Neuronal stem cell (in vitro differentiated cells): Measurements from ENCODE around the gene STIL.
"Not testable (repeated sequence)": the region's sequence is repeated elsewhere in the genome, so short reads cannot be mapped to it uniquely, and the experiment has no call there.

Experiments
- DNase-seq: peaks from one replicate; pipeline ENCODE4 v3.0.0-alpha.2; 2013; ENCODE audit warnings: low spot score
- H2AFZ ChIP-seq: one replicate; pipeline ENCODE4 v1.6.1; 2013; ENCODE audit warnings: mild to moderate bottlenecking, low read length, inconsistent platforms
- H2AK5ac ChIP-seq: 2 replicates; pipeline ENCODE4 v1.6.1; 2013; ENCODE audit warnings: low read depth, mild to moderate bottlenecking, inconsistent platforms, low read length, moderate library complexity, mixed read lengths
- H2BK120ac ChIP-seq: 2 replicates; pipeline ENCODE4 v1.6.1; 2013; ENCODE audit warnings: low read depth, mild to moderate bottlenecking, inconsistent platforms, low read length, moderate library complexity, mixed read lengths
- H2BK12ac ChIP-seq: one replicate; pipeline ENCODE4 v1.6.1; 2013; ENCODE audit warnings: low read length, inconsistent platforms
- H2BK15ac ChIP-seq: 2 replicates; pipeline ENCODE4 v1.6.1; 2013; ENCODE audit warnings: mild to moderate bottlenecking, low read length, inconsistent platforms, mixed read lengths
- H2BK5ac ChIP-seq: one replicate; pipeline ENCODE4 v1.6.1; 2013; ENCODE audit warnings: inconsistent platforms, mild to moderate bottlenecking, low read length, moderate library complexity
- H3K14ac ChIP-seq: one replicate; pipeline ENCODE4 v1.6.1; 2013; ENCODE audit warnings: low read length, inconsistent platforms
- H3K18ac ChIP-seq: 2 replicates; pipeline ENCODE4 v1.6.1; 2013; ENCODE audit warnings: low read length, inconsistent platforms
- H3K23ac ChIP-seq: 2 replicates; pipeline ENCODE4 v1.6.1; 2013; ENCODE audit warnings: low read depth, mild to moderate bottlenecking, mixed read lengths, low read length, inconsistent platforms; ENCODE audit not compliant: poor library complexity
- H3K27ac ChIP-seq: replicated peaks from 3 replicates; pipeline ENCODE4 v1.5.1; 2013; ENCODE audit warnings: low read length, inconsistent platforms
- H3K27me3 ChIP-seq, 3 experiments: 2 replicates each; pipeline ENCODE4 v1.6.1; 2013; ENCODE audit warnings: low read length in 3 of 3, mild to moderate bottlenecking in 2 of 3, inconsistent platforms in 1 of 3, low read depth in 1 of 3, mixed read lengths in 1 of 3, moderate library complexity in 1 of 3; ENCODE audit not compliant: control insufficient read depth in 3 of 3, insufficient read depth in 3 of 3
- H3K36me3 ChIP-seq, 2 donors: replicated peaks in 1 of 2; 2 replicates each; pipeline ENCODE4 v1.6.1; 2013; ENCODE audit warnings: low read length in 2 of 2; ENCODE audit not compliant: control insufficient read depth in 2 of 2, insufficient read depth in 2 of 2
- H3K4ac ChIP-seq: 2 replicates; pipeline ENCODE4 v1.6.1; 2013; ENCODE audit warnings: inconsistent platforms, mild to moderate bottlenecking, low read length, moderate library complexity
- H3K4me1 ChIP-seq, 2 donors: 1 replicate in 1 of 2; 2 replicates in 1 of 2; pipeline ENCODE4 v1.6.1; 2013; ENCODE audit warnings: low read length in 2 of 2, low read depth in 1 of 2; ENCODE audit not compliant: control insufficient read depth in 2 of 2, insufficient read depth in 1 of 2
- H3K4me2 ChIP-seq: one replicate; pipeline ENCODE4 v1.6.1; 2013; ENCODE audit warnings: mild to moderate bottlenecking, low read length, inconsistent platforms; ENCODE audit not compliant: insufficient read depth, poor library complexity, severe bottlenecking
- H3K4me3 ChIP-seq, 2 donors: 2 replicates each; pipeline ENCODE4 v1.5.1; 2013; ENCODE audit warnings: low read length in 2 of 2, mild to moderate bottlenecking in 2 of 2, inconsistent platforms in 1 of 2, moderate library complexity in 1 of 2
- H3K79me1 ChIP-seq: one replicate; pipeline ENCODE4 v1.6.1; 2013; ENCODE audit warnings: low read depth, mild to moderate bottlenecking, inconsistent platforms, low read length, moderate library complexity
- H3K9ac ChIP-seq: one replicate; pipeline ENCODE4 v1.6.1; 2013; ENCODE audit warnings: mild to moderate bottlenecking, low read depth, low read length, inconsistent platforms; ENCODE audit not compliant: poor library complexity
- H3K9me3 ChIP-seq, 2 donors: replicated peaks in 1 of 2; 2 replicates each; pipeline versions ENCODE3 to v1.6.1; 2013; ENCODE audit warnings: low read length in 2 of 2, mild to moderate bottlenecking in 2 of 2, inconsistent platforms in 1 of 2, low read depth in 1 of 2, mixed read lengths in 1 of 2, moderate library complexity in 1 of 2; ENCODE audit not compliant: control insufficient read depth in 2 of 2, insufficient read depth in 1 of 2
- H4K8ac ChIP-seq: one replicate; pipeline ENCODE4 v1.6.1; 2013; ENCODE audit warnings: low read depth, mild to moderate bottlenecking, inconsistent platforms, low read length, moderate library complexity
- H4K91ac ChIP-seq: one replicate; pipeline ENCODE4 v1.6.1; 2013; ENCODE audit warnings: low read length, low read depth, mild to moderate bottlenecking, inconsistent platforms; ENCODE audit not compliant: poor library complexity
- WGBS, 2 donors: extraction: QIAGEN DNeasy Blood & Tissue Kit; methylation state at CpG; one replicate each; pipeline ENCODE4 v1.1.7; 2013; ENCODE audit warnings: missing lambda C conversion rate in 2 of 2, mixed read lengths in 1 of 2; ENCODE audit not compliant: insufficient read length in 2 of 2, insufficient replicate concordance in 1 of 2; ENCODE audit errors: extremely low coverage in 2 of 2; 5-methylcytosine and 5-hydroxymethylcytosine counted together

The STIL gene

GRCh38 chr1:47294863-47295262, 19.1 kb downstream of the STIL start:
- not testable (repeated sequence) for H4K91ac ChIP-seq, H2BK12ac ChIP-seq, H3K9me3 ChIP-seq, H3K27ac ChIP-seq, H3K4me1 ChIP-seq, H3K4ac ChIP-seq, H2BK5ac ChIP-seq, H2BK120ac ChIP-seq, H3K14ac ChIP-seq, H3K79me1 ChIP-seq, H3K4me2 ChIP-seq, H2AFZ ChIP-seq, H3K9ac ChIP-seq, H3K18ac ChIP-seq, H2AK5ac ChIP-seq, H2BK15ac ChIP-seq, H4K8ac ChIP-seq, H3K23ac ChIP-seq, DNase-seq, H3K27me3 ChIP-seq, H3K4me3 ChIP-seq
- no CpG with 5 or more reads among the region's 6 CpGs for WGBS, 2 donors
- peaks cover 15 to 94% of the 10 kb centered on the region in 2 donors for H3K36me3 ChIP-seq

- peaks cover 13 to 91% of the 10 kb centered on the region in 2 donors for H3K36me3 ChIP-seq
- not testable (repeated sequence) for H3K79me1 ChIP-seq, H3K27ac ChIP-seq, H3K4me3 ChIP-seq, H3K18ac ChIP-seq, H2BK12ac ChIP-seq, H4K91ac ChIP-seq, H3K4ac ChIP-seq, H2BK5ac ChIP-seq, H3K23ac ChIP-seq, H3K14ac ChIP-seq, H3K4me2 ChIP-seq, H2AK5ac ChIP-seq, H2BK120ac ChIP-seq, DNase-seq, H3K9ac ChIP-seq, H3K4me1 ChIP-seq, H2AFZ ChIP-seq, H3K27me3 ChIP-seq, H4K8ac ChIP-seq, H3K9me3 ChIP-seq, H2BK15ac ChIP-seq
- no CpG with 5 or more reads among the region's 4 CpGs for WGBS, 2 donors
Observed at GRCh38 chr1:47288116-47288515, 25.8 kb downstream of the STIL start.

GRCh38 chr1:47280142-47280541, 33.8 kb downstream of the STIL start:
- H2BK5ac ChIP-seq, result no peak overlapping the region
- H2BK15ac ChIP-seq, result no peak overlapping the region
- DNase-seq, result no peak
- H3K4me3 ChIP-seq, result no peak overlapping the region
- no peak overlapping the region for H4K91ac ChIP-seq
- no peak overlapping the region for H2BK12ac ChIP-seq
- H4K8ac ChIP-seq, result no peak overlapping the region
- no peak overlapping the region for H3K18ac ChIP-seq
- H3K9ac ChIP-seq, result no peak overlapping the region
- H3K36me3 ChIP-seq, result peaks cover 24 to 98% of the 10 kb centered on the region in 2 donors
- no peak overlapping the region for H3K23ac ChIP-seq
- no peak overlapping the region for H3K27ac ChIP-seq
- H3K4ac ChIP-seq, result no peak overlapping the region
- H3K27me3 ChIP-seq, result peaks cover 0 to 2% (median 0%) of the 10 kb centered on the region in 3 experiments
- WGBS, 2 donors, result no CpG with 5 or more reads among the region's 3 CpGs
- no peak overlapping the region for H3K14ac ChIP-seq
- no peaks in the 10 kb centered on the region for H3K79me1 ChIP-seq
- H3K4me1 ChIP-seq, result peaks cover 0 to 3% of the 10 kb centered on the region in 2 donors
- no peak overlapping the region for H2BK120ac ChIP-seq
- H3K9me3 ChIP-seq, result peaks cover 0 to 3% of the 10 kb centered on the region in 2 donors
- H2AFZ ChIP-seq, result no peak overlapping the region
- no peak overlapping the region for H2AK5ac ChIP-seq
- no peak overlapping the region for H3K4me2 ChIP-seq

- peaks cover 21 to 92% of the 10 kb centered on the region in 2 donors for H3K36me3 ChIP-seq
- H2BK15ac ChIP-seq, result no peak overlapping the region
Observed at GRCh38 chr1:47276850-47277249, 37.1 kb downstream of the STIL start.

More at GRCh38 chr1:47276850-47277249, 37.1 kb downstream of the STIL start:
- Histone ChIP-seq H3K4me1 (no peaks in the 10 kb centered on the region), H3K23ac (no peak overlapping the region), H2AK5ac (no peak overlapping the region), H3K4ac (no peak overlapping the region), H3K18ac (no peak overlapping the region), H3K14ac (no peak overlapping the region), H3K4me3 (no peak overlapping the region), H3K9me3 (peaks cover 0 to 3% of the 10 kb centered on the region in 2 donors), H3K27ac (no peak overlapping the region), H3K79me1 (no peaks in the 10 kb centered on the region), H2AFZ (no peak overlapping the region), H2BK5ac (no peak overlapping the region), H2BK120ac (no peak overlapping the region), H3K4me2 (no peak overlapping the region), H3K9ac (no peak overlapping the region), H4K91ac (no peak overlapping the region), H3K27me3 (peaks cover 0 to 2% (median 0%) of the 10 kb centered on the region in 3 experiments), H2BK12ac (no peak overlapping the region), H4K8ac (no peak overlapping the region)
- no peak for DNase-seq
- WGBS, 2 donors, result no CpG with 5 or more reads among the region's 2 CpGs
